Loucy (cell line): Measurements from ENCODE around the gene COLQ.

Experiments used
- H2AFZ ChIP-seq: fragments of 200-600 bp; sonication (generic); 2 replicates; pipeline ENCODE4 v1.6.0; 2016; ENCODE audit warnings: antibody characterized with exemption, mild to moderate bottlenecking, low read length, moderate library complexity
- H3F3A ChIP-seq: fragments of 200-600 bp; 2 replicates; pipeline ENCODE4 v1.6.0; 2016; ENCODE audit warnings: antibody characterized with exemption, low read depth, mild to moderate bottlenecking
- H3K27me3 ChIP-seq: fragments of 200-600 bp; sonication (generic); 2 replicates; pipeline ENCODE4 v1.6.1; 2014; ENCODE audit warnings: low read length, mild to moderate bottlenecking; ENCODE audit not compliant: insufficient read depth, poor library complexity, severe bottlenecking
- H3K36me3 ChIP-seq: fragments of 200-600 bp; sonication (generic); 2 replicates; pipeline ENCODE4 v1.6.1; 2016; ENCODE audit warnings: low read length; ENCODE audit not compliant: insufficient read depth
- H3K4me1 ChIP-seq: fragments of 200-600 bp; sonication (generic); 2 replicates; pipeline ENCODE4 v1.5.1; 2014; ENCODE audit warnings: low read length, mild to moderate bottlenecking; ENCODE audit not compliant: insufficient read depth, poor library complexity, severe bottlenecking
- H3K4me2 ChIP-seq: fragments of 200-600 bp; sonication (generic); 2 replicates; pipeline ENCODE4 v1.6.0; 2014; ENCODE audit warnings: antibody characterized with exemption, low read length, low read depth, mild to moderate bottlenecking; ENCODE audit not compliant: poor library complexity, severe bottlenecking
- H3K4me3 ChIP-seq: fragments of 200-600 bp; sonication (generic); 2 replicates; pipeline ENCODE4 v1.5.1; 2014; ENCODE audit warnings: low read length, mild to moderate bottlenecking, mixed read lengths; ENCODE audit not compliant: poor library complexity, severe bottlenecking
- H3K79me2 ChIP-seq: fragments of 200-600 bp; sonication (generic); 2 replicates; pipeline ENCODE4 v1.6.1; 2014; ENCODE audit warnings: low read length; ENCODE audit not compliant: insufficient read depth
- H3K9ac ChIP-seq: fragments of 200-600 bp; sonication (generic); 2 replicates; pipeline ENCODE4 v1.6.0; 2014; ENCODE audit warnings: mild to moderate bottlenecking, low read depth, low read length, moderate library complexity; ENCODE audit not compliant: poor library complexity, severe bottlenecking
- H3K9me2 ChIP-seq: fragments of 200-600 bp; sonication (generic); replicated peaks from 2 replicates; pipeline ENCODE4 v1.6.1; 2016; ENCODE audit warnings: low read depth, low read length, mixed read lengths
- H3K9me3 ChIP-seq: fragments of 200-600 bp; sonication (generic); 2 replicates; pipeline ENCODE4 v1.6.1; 2014; ENCODE audit warnings: mild to moderate bottlenecking, antibody characterized with exemption, low read length, low read depth; ENCODE audit not compliant: insufficient read depth
- H4K20me1 ChIP-seq: fragments of 200-600 bp; sonication (generic); 2 replicates; pipeline ENCODE4 v1.6.0; 2014; ENCODE audit warnings: antibody characterized with exemption, low read length, mild to moderate bottlenecking; ENCODE audit not compliant: insufficient read depth, poor library complexity, severe bottlenecking
- CTCF ChIP-seq: fragments of 200-600 bp; sonication (generic); conservative IDR thresholded peaks from 2 replicates; pipeline ENCODE4 v1.5.1; 2014; ENCODE audit warnings: mild to moderate bottlenecking, antibody characterized with exemption, low read length
- EZH2phosphoT487 ChIP-seq: fragments of 200-600 bp; IDR thresholded peaks from 2 replicates; pipeline ENCODE4 v1.6.1; 2018; ENCODE audit warnings: antibody characterized with exemption, mild to moderate bottlenecking, moderate library complexity, borderline replicate concordance

COLQ gene

GRCh38 chr3:15401936-15402335 lies 119.6 kb downstream of the COLQ start:
- Histone ChIP-seq H3F3A (no peaks in the 10 kb centered on the region), H3K4me1 (peaks cover 7% of the 10 kb centered on the region), H3K27me3 (no peaks in the 10 kb centered on the region), H3K9ac (no peak overlapping the region), H3K79me2 (no peaks in the 10 kb centered on the region), H3K36me3 (no peaks in the 10 kb centered on the region), H4K20me1 (no peaks in the 10 kb centered on the region), H3K9me3 (no peaks in the 10 kb centered on the region), H2AFZ (no peak overlapping the region), H3K4me3 (no peak overlapping the region), H3K4me2 (no peak overlapping the region), H3K9me2 (no peaks in the 10 kb centered on the region)
- TF ChIP-seq CTCF (no peak), EZH2phosphoT487 (no peak)
